ENCODE measurements around the gene EMD.

Gene EMD

DNA sequence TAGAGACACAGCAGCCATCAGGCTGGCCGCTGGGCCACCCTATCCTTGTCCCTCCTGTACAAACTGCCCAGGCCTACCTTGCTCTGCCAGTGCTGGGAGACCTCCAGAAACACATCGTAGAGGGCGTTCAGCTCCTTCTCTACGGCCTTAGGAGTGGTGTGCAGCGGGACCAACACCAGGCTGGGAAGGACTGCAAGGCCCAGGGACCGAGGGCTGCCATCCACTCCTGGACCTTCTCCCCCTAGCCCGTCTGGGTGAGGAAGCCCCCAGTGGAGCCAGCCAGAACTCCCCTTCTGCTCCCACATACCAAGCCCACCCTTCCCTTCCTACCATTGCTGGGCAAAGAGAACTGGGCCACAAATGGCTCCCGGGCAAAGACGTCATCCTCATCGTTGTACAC is 24.1 kb downstream of the EMD start:
- DNase-seq (ENCODE audit: insufficient read length, low spot score) (no peak), FAIRE-seq (no peak)
- TF ChIP-seq TAF1 (IDR thresholded peaks at IDR 0.05; ENCODE audit: low read depth, low read length) (no peak), SPI1 (IDR thresholded peaks at IDR 0.05; ENCODE audit: low read depth, low read length) (no peak), POLR2AphosphoS5 (IDR thresholded peaks at IDR 0.05; ENCODE audit: low read depth, low read length) (no peak), PAX5 (IDR thresholded peaks at IDR 0.05; ENCODE audit: insufficient read depth, low read length, severe bottlenecking) (no peak), POU2F2 (IDR thresholded peaks at IDR 0.05; ENCODE audit: low read depth, low read length) (no peak), POLR2A (IDR thresholded peaks at IDR 0.05; ENCODE audit: low read depth, low read length) (no peak)

DNA sequence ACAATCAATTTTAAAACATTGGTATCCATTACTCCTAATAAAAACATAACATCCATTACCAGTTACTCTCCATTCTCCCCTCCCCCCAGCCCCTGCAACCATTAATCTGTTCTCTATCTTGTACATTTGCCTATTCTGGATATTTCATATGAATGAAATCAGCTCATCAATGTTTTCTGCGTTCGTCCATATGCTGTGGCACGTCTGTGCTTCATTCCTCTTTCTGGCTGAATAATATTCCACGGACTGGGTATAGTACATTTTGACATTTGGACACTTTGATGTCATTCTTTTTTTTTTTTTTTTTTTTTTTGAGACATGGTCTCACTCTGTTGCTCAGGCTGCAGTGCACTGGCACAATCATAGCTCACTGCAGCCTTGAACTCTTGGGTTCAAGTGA is 24.8 kb downstream of the EMD start:
- FAIRE-seq, result no peak
- TF ChIP-seq PAX5 (IDR thresholded peaks at IDR 0.05; ENCODE audit: insufficient read depth, low read length, severe bottlenecking) (no peak), SPI1 (IDR thresholded peaks at IDR 0.05; ENCODE audit: low read depth, low read length) (no peak)

DNA sequence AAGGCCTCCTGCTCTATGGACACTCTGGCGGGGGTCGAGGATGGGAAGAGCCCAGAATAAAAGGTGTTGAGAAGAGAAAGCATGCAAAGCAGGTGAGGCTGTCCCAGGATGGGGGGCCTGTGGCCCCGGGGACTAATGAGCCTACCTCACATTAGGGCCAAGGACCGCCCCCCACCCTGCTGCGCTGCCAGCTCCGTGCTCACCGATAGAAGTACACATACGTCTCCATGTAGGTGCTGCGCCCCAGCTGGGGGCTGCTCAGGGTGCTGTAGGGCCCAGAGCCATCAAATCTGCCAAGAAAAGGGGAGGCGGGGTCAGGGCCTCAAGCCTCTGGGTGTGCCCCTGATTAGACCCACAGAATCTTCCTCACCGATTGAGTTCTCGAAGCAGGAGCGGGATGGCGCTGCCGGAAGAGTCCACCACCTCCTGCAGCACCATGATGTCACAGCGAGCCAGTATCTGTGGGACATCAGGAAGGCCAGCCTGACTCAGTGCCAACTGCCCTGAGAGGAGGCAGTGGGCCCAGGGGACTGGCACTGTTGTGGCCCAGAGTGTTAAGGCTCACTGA is 25.6 kb downstream of the EMD start:
- DNase-seq (ENCODE audit: insufficient read length, low spot score) (no peak), FAIRE-seq (peak; percentile 23)
- TF ChIP-seq TAF1 (IDR thresholded peaks at IDR 0.05; ENCODE audit: low read depth, low read length) (no peak), POU2F2 (IDR thresholded peaks at IDR 0.05; ENCODE audit: low read depth, low read length) (no peak), POLR2AphosphoS5 (IDR thresholded peaks at IDR 0.05; ENCODE audit: low read depth, low read length) (no peak), PAX5 (IDR thresholded peaks at IDR 0.05; ENCODE audit: insufficient read depth, low read length, severe bottlenecking) (no peak), POLR2A (IDR thresholded peaks at IDR 0.05; ENCODE audit: low read depth, low read length) (no peak)

More for the DNA sequence above, 24.8 kb downstream of the EMD start:
- DNase-seq (ENCODE audit: insufficient read length, low spot score), result no peak

DNA sequence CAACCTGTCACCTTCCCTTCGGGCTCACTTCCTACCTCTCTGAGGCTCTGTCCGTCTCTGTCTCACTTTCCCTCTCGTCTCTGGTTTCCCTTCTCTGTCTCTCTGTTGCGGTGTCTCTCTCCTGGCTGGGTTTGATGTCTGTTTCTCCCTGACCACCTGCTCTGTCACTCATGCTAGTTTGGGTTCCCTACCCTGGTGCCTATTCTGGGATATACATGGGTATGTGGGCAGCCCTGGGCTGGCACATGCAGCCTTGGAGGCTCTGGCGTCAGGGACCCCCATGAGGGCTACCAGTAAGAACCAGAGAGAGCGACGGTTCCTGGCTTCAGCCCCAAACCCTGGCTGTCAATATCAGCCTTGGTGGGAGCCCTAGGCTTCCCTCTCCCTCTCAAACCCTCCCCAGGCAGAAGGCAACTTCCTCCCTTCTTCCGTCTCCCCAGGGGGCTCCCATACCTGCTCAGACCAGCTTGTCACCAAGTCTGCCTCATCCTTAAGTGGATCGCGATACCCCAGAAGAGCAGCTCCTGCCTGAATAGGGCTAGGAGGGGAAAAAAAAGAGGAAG is 29.6 kb downstream of the EMD start:
- FAIRE-seq (peak; percentile 51), DNase-seq (ENCODE audit: insufficient read length, low spot score) (no peak)
- TF ChIP-seq SPI1 (IDR thresholded peaks at IDR 0.05; ENCODE audit: low read depth, low read length) (0 out of 2 replicates have a peak, but pooled peaks have one; percentile 12), PAX5 (IDR thresholded peaks at IDR 0.05; ENCODE audit: insufficient read depth, low read length, severe bottlenecking) (no peak)

DNA sequence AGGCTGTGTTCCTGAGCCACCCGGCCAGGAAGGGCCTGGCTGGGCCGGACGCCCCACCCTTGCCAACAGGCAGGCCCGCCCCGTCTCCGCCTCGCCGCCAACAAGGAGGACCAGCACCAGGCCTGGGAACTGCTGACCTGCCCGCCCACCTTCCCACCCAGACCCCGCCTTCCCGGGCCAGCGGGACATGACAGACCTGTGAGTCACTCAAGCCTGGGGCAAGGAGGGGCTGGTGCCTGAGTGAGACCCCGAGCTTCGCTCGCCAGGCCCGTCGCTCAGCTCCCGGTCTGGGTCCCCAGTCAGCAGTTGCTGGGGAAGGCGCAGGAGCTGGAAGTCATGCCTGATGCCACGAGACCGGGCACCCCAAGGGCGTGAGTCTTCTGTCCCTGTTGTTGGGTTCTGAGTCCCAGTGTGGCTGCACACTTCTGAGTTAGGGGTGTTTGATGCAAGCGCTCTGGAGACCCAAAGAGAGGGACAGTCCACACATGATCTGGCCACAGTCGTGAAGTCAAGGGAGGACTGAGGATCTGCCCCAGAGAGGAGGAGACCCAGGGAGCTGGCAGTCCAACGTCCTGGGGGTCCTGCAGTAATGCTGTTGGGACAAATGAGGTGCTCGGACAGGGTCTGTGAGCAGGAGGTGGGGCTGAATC is 30.3 kb downstream of the EMD start, which contains the start of gene DNASE1L1:
Gene DNASE1L1 (minus strand): TSS at position 33 of the 650 bp plus-strand sequence. CDS start 3,686 bp downstream, outside the sequence.
- DNase-seq (ENCODE audit: insufficient read length, low spot score), result no peak
- peak; percentile 84 for FAIRE-seq
- TF ChIP-seq POU2F2 (IDR thresholded peaks at IDR 0.05; ENCODE audit: low read depth, low read length) (no peak), TAF1 (IDR thresholded peaks at IDR 0.05; ENCODE audit: low read depth, low read length) (no peak), POLR2A (IDR thresholded peaks at IDR 0.05; ENCODE audit: low read depth, low read length) (no peak), PAX5 (IDR thresholded peaks at IDR 0.05; ENCODE audit: insufficient read depth, low read length, severe bottlenecking) (no peak), POLR2AphosphoS5 (IDR thresholded peaks at IDR 0.05; ENCODE audit: low read depth, low read length) (no peak)

DNA sequence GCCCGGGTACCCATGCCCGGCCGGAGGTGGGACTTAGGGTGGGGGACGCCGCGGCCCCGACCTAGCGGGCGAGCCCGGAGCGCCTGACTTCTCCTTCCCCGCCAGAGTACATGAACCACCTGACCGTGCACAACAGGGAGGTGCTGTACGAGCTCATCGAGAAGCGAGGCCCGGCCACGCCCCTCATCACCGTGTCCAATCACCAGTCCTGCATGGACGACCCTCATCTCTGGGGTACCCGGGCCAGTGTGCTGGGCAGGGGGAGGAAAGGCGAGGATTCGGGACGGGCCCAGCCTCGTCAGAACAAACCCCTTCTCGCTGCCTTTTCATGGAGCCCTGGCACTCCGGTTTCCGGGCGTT is 32.9 kb downstream of the EMD start:
- DNase-seq (ENCODE audit: insufficient read length, low spot score), result peak; percentile 70
- FAIRE-seq, result no peak
- no peak for TF ChIP-seq PAX5 (IDR thresholded peaks at IDR 0.05; ENCODE audit: insufficient read depth, low read length, severe bottlenecking)
- no peak for TF ChIP-seq POLR2A (IDR thresholded peaks at IDR 0.05; ENCODE audit: low read depth, low read length)
- no peak for TF ChIP-seq SPI1 (IDR thresholded peaks at IDR 0.05; ENCODE audit: low read depth, low read length)
- no peak for TF ChIP-seq POU2F2 (IDR thresholded peaks at IDR 0.05; ENCODE audit: low read depth, low read length)

DNA sequence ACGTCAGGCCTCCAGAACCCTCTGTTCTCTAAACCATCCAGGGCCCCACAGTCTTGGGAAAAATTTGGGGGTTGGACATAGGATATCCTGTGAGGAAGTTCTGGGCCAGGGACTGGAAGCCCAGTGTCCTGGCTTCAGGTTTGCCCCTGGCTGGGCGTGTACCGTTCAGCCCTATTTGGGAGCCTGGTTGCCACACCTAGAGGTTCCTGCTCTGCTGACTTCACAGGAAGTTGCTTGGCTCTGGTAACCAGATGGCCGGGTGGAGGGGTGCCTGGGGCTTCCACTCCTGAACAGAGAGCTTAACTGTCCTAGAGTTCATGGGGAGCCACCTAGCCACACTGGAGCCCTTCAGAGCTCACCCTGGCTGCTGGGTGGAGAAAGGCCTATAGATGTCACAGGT is 33.4 kb downstream of the EMD start:
- DNase-seq (ENCODE audit: insufficient read length, low spot score), result no peak

DNA sequence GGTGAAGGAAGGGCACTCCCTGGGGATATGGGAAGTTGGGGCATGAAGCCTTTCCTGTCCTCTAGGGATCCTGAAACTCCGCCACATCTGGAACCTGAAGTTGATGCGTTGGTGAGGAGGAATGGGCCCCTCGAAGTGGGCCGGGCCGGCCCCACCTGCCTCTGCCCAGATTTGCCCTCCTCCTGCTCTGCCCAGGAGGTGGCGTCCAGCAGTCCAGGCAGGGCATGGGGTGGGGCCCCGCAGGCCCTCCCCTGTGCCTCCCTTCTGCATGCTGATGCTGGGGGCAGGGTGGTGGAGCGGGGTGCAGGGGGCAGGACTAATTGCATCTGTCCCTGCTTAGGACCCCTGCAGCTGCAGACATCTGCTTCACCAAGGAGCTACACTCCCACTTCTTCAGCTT is 34.0 kb downstream of the EMD start:
- TF ChIP-seq POU2F2 (IDR thresholded peaks at IDR 0.05; ENCODE audit: low read depth, low read length), result no peak
- FAIRE-seq (no peak), DNase-seq (ENCODE audit: insufficient read length, low spot score) (no peak)

More for the DNA sequence above, 33.4 kb downstream of the EMD start:
- no peak for FAIRE-seq
- TF ChIP-seq SPI1 (IDR thresholded peaks at IDR 0.05; ENCODE audit: low read depth, low read length) (no peak), PAX5 (IDR thresholded peaks at IDR 0.05; ENCODE audit: insufficient read depth, low read length, severe bottlenecking) (no peak), POU2F2 (IDR thresholded peaks at IDR 0.05; ENCODE audit: low read depth, low read length) (no peak), POLR2A (IDR thresholded peaks at IDR 0.05; ENCODE audit: low read depth, low read length) (no peak), TAF1 (IDR thresholded peaks at IDR 0.05; ENCODE audit: low read depth, low read length) (no peak), POLR2AphosphoS5 (IDR thresholded peaks at IDR 0.05; ENCODE audit: low read depth, low read length) (no peak)

DNA sequence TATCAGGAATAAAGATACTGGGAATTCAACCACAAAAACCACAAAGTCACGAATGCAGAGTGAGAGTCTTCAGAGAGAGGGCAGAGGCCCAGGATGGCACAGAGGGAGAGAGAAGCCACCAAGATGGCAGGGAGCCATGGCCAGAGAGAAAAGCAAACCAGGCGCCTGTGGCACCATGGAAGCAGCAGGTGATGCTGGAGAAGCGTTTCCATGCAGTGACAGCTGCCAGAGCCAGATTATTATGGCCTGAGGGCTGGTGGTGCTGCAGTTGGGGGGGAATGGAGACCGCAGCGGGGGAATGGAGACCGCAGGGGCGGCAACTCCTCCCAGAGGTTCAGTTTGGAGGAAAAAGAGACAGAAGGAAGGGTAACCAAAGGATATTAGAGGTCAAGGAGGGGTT is 38.1 kb downstream of the EMD start:
- TF ChIP-seq POU2F2 (IDR thresholded peaks at IDR 0.05; ENCODE audit: low read depth, low read length) (no peak), PAX5 (IDR thresholded peaks at IDR 0.05; ENCODE audit: insufficient read depth, low read length, severe bottlenecking) (no peak), POLR2AphosphoS5 (IDR thresholded peaks at IDR 0.05; ENCODE audit: low read depth, low read length) (no peak), TAF1 (IDR thresholded peaks at IDR 0.05; ENCODE audit: low read depth, low read length) (no peak), POLR2A (IDR thresholded peaks at IDR 0.05; ENCODE audit: low read depth, low read length) (no peak)
- DNase-seq (ENCODE audit: insufficient read length, low spot score) (no peak), FAIRE-seq (no peak)

DNA sequence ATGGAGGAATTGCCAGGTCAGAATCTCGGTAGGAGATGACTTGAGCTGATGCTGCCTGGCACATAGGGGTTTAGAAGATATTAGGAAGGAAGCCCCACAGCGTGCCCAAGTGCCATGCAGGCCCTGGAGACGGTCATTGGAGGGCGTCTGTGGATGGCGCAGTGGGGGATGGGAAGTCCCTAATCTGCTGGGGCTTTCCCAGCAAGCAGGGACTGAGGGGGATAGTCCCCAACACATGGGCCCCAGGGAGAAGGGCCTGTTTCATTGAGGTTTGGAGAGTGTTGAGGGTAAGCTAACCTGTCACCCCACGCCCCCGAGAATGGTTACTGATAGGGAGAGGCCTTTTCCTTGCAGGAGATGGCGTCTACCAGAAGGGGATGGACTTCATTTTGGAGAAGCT is 40.1 kb downstream of the EMD start:
- FAIRE-seq (no peak), DNase-seq (ENCODE audit: insufficient read length, low spot score) (no peak)
- no peak for TF ChIP-seq PAX5 (IDR thresholded peaks at IDR 0.05; ENCODE audit: insufficient read depth, low read length, severe bottlenecking)
- no peak for TF ChIP-seq POLR2A (IDR thresholded peaks at IDR 0.05; ENCODE audit: low read depth, low read length)
- TF ChIP-seq SPI1 (IDR thresholded peaks at IDR 0.05; ENCODE audit: low read depth, low read length), result no peak
- no peak for TF ChIP-seq POLR2AphosphoS5 (IDR thresholded peaks at IDR 0.05; ENCODE audit: low read depth, low read length)
- no peak for TF ChIP-seq POU2F2 (IDR thresholded peaks at IDR 0.05; ENCODE audit: low read depth, low read length)
- no peak for TF ChIP-seq TAF1 (IDR thresholded peaks at IDR 0.05; ENCODE audit: low read depth, low read length)

All from GM12891 (cell line).